PC-9 (cell line): ENCODE results near the gene ATP2B3. TPM values are rescaled to one million over a fixed set of nuclear protein-coding genes. Genes with fewer than 3 reads are reported as not detected.

ENCODE experiments used
- BruUV-seq: library from RNA; stranded (reverse); fragments of 400-500 nt; replicated peaks from 2 replicates; lab custom pipeline; 2021; lab: Mats Ljungman, UMichigan
- CTCF ChIA-PET: fragments of 300-600 bp; sonication (Branson Sonifier 250); formaldehyde crosslinking; loops from one replicate; lab custom pipeline; 2022; ENCODE audit warnings: antibody characterized with exemption; lab: Charles Lee
- POLR2A ChIA-PET: fragments of 300-600 bp; sonication (Branson Sonifier 250); formaldehyde crosslinking; loops from one replicate; lab custom pipeline; 2022; ENCODE audit warnings: antibody characterized with exemption; ENCODE audit not compliant: unreplicated experiment; lab: Charles Lee
- DNase-seq, 2 experiments: peaks; one replicate each; pipeline versions ENCODE4 v3.0.0 to v3.0.0-alpha.2; 2015 to 2022; ENCODE audit warnings: mixed read lengths in 1 of 2
- H2AFZ ChIP-seq: fragments of 200-600 bp; sonication (generic); 2 replicates; pipeline ENCODE4 v1.8.1; 2017; ENCODE audit warnings: antibody characterized with exemption
- H3F3A ChIP-seq: fragments of 200-600 bp; sonication (generic); 2 replicates; pipeline ENCODE4 v1.8.1; 2017; ENCODE audit warnings: antibody characterized with exemption, mild to moderate bottlenecking, low read depth; ENCODE audit not compliant: insufficient read depth
- H3K27ac ChIP-seq: fragments of 200-600 bp; sonication (generic); 2 replicates; pipeline ENCODE4 v1.6.1; 2016; ENCODE audit warnings: mixed run types
- H3K27me3 ChIP-seq: fragments of 200-600 bp; sonication (generic); 2 replicates; pipeline ENCODE4 v1.6.1; 2016; ENCODE audit warnings: low read depth, mixed run types; ENCODE audit not compliant: insufficient read depth
- H3K36me3 ChIP-seq: fragments of 200-600 bp; sonication (generic); 2 replicates; pipeline ENCODE4 v1.6.1; 2016; ENCODE audit warnings: low read depth, mixed run types
- H3K4me1 ChIP-seq: fragments of 200-600 bp; sonication (generic); replicated peaks from 2 replicates; pipeline ENCODE4 v1.6.1; 2016; ENCODE audit warnings: mixed run types; ENCODE audit not compliant: insufficient read depth
- H3K4me2 ChIP-seq: fragments of 200-600 bp; sonication (generic); 2 replicates; pipeline ENCODE4 v1.6.1; 2017; ENCODE audit warnings: mixed run types
- H3K4me3 ChIP-seq: fragments of 200-600 bp; sonication (generic); 2 replicates; pipeline ENCODE4 v1.6.1; 2016; ENCODE audit warnings: mixed run types
- H3K79me2 ChIP-seq: fragments of 200-600 bp; sonication (generic); 2 replicates; pipeline ENCODE4 v1.6.1; 2017; ENCODE audit warnings: low read depth, mixed run types
- H3K9me2 ChIP-seq: fragments of 200-600 bp; sonication (generic); 2 replicates; pipeline ENCODE4 v1.8.1; 2017; ENCODE audit warnings: mild to moderate bottlenecking; ENCODE audit not compliant: insufficient read depth
- H3K9me3 ChIP-seq: fragments of 200-600 bp; sonication (generic); 2 replicates; pipeline ENCODE4 v1.8.1; 2016; ENCODE audit warnings: low read depth; ENCODE audit not compliant: insufficient read depth
- H4K20me1 ChIP-seq: fragments of 200-600 bp; sonication (generic); 2 replicates; pipeline ENCODE4 v1.8.1; 2017; ENCODE audit not compliant: insufficient read depth
- EZH2 ChIP-seq: fragments of 200-600 bp; sonication (generic); IDR thresholded peaks from 2 replicates; pipeline ENCODE4 v1.8.0; 2017; ENCODE audit warnings: antibody characterized with exemption, low read depth
- intact Hi-C: fragments of 100-400 bp; cut with micrococcal nuclease; formaldehyde crosslinking; loops from one replicate; pipeline ENCODE4 v1.10.0; 2022; ENCODE audit not compliant: unreplicated experiment
- total RNA-seq: library from RNA; stranded (reverse); gene quantifications from 2 replicates; pipeline ENCODE4 v1.2.3, GENCODE V29; 2021
- TF ChIP-seq, protein P1 (sequence below): fragments of 200-600 bp; sonication (generic); conservative IDR thresholded peaks from 2 replicates; pipeline ENCODE4 v1.6.1; 2017; ENCODE audit warnings: mixed run types, antibody characterized with exemption, mild to moderate bottlenecking, moderate library complexity

The ATP2B3 gene
- total RNA-seq, 1 experiment from 2014 or later, result not detected

- intact Hi-C loops, result no loop called here
- Histone ChIP-seq H4K20me1 (no peaks in the 10 kb centered on the region), H3K9me3 (no peaks in the 10 kb centered on the region), H3K4me2 (no peak overlapping the region), H3K4me1 (no peaks in the 10 kb centered on the region), H2AFZ (no peak overlapping the region), H3F3A (no peaks in the 10 kb centered on the region), H3K27ac (no peak overlapping the region), H3K79me2 (no peaks in the 10 kb centered on the region), H3K9me2 (no peaks in the 10 kb centered on the region), H3K27me3 (no peaks in the 10 kb centered on the region), H3K4me3 (no peak overlapping the region), H3K36me3 (no peaks in the 10 kb centered on the region)
- BruUV-seq, result no TSS peak
- CTCF ChIA-PET, result interaction anchor here (0.6 kb wide), 1 partner anchor 681 kb away, joined by 4 read pairs; no protein-coding TSS in a partner anchor
- no peak for DNase-seq
- POLR2A ChIA-PET, result no interaction called here
- TF ChIP-seq, protein P1, sequence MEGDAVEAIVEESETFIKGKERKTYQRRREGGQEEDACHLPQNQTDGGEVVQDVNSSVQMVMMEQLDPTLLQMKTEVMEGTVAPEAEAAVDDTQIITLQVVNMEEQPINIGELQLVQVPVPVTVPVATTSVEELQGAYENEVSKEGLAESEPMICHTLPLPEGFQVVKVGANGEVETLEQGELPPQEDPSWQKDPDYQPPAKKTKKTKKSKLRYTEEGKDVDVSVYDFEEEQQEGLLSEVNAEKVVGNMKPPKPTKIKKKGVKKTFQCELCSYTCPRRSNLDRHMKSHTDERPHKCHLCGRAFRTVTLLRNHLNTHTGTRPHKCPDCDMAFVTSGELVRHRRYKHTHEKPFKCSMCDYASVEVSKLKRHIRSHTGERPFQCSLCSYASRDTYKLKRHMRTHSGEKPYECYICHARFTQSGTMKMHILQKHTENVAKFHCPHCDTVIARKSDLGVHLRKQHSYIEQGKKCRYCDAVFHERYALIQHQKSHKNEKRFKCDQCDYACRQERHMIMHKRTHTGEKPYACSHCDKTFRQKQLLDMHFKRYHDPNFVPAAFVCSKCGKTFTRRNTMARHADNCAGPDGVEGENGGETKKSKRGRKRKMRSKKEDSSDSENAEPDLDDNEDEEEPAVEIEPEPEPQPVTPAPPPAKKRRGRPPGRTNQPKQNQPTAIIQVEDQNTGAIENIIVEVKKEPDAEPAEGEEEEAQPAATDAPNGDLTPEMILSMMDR, result no peak
- TF ChIP-seq EZH2, result no peak
These were observed 68.4 kb downstream of the ATP2B3 start for GRCh38 chrX:153585827-153586226.

DNA sequence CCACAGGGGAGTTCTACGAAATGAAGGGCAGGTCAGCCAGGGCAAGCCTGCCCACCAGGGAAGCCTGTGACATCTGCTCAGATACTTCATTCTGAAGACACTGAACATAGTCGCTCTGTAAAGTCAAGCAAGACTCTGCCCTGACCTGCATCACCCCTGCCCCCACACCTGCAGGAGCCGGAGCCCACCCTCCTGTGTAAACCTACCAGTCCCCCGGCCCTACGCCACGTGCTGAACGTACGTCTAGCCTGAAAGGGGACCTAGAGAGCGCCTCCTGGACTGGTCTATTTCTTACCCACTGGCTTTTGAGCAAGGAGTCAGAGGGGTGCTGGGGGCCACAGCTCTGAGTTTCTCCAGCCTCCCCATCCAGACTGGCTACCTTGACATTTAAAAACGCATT, 69.9 kb downstream of the ATP2B3 start:
- BruUV-seq, result no TSS peak
- H3K4me1 ChIP-seq, result no peaks in the 10 kb centered on the region
- DNase-seq, result no peak
- intact Hi-C loops, result no loop called here
- no peak overlapping the region for H3K4me2 ChIP-seq
- no peak for TF ChIP-seq EZH2
- TF ChIP-seq, protein P1, result no peak
- no peaks in the 10 kb centered on the region for H3K36me3 ChIP-seq
- H4K20me1 ChIP-seq, result no peaks in the 10 kb centered on the region
- ChIA-PET CTCF (no interaction called here), POLR2A (no interaction called here)
- no peak overlapping the region for H2AFZ ChIP-seq
- H3K9me3 ChIP-seq, result no peaks in the 10 kb centered on the region
- H3K27me3 ChIP-seq, result no peaks in the 10 kb centered on the region
- no peak overlapping the region for H3K4me3 ChIP-seq
- no peaks in the 10 kb centered on the region for H3F3A ChIP-seq
- H3K27ac ChIP-seq, result no peak overlapping the region
- H3K79me2 ChIP-seq, result no peaks in the 10 kb centered on the region
- no peaks in the 10 kb centered on the region for H3K9me2 ChIP-seq

- Histone ChIP-seq H3K4me1 (no peaks in the 10 kb centered on the region), H3K4me3 (no peak overlapping the region), H2AFZ (no peak overlapping the region), H3F3A (no peaks in the 10 kb centered on the region), H3K27me3 (no peaks in the 10 kb centered on the region), H4K20me1 (no peaks in the 10 kb centered on the region), H3K79me2 (no peaks in the 10 kb centered on the region), H3K4me2 (no peak overlapping the region), H3K9me2 (no peaks in the 10 kb centered on the region), H3K9me3 (no peaks in the 10 kb centered on the region), H3K27ac (no peak overlapping the region), H3K36me3 (no peaks in the 10 kb centered on the region)
- ChIA-PET POLR2A (no interaction called here), CTCF (no interaction called here)
- no TSS peak for BruUV-seq
- TF ChIP-seq, protein P1, result no peak
- TF ChIP-seq EZH2, result no peak
- intact Hi-C loops, result no loop called here
- no peak for DNase-seq
These were observed 70.8 kb downstream of the ATP2B3 start for GRCh38 chrX:153588021-153588781.
